NCI-H1930 (cell line): ENCODE measurements around the gene TMTC1.

Experiments
- DNase-seq, 2 experiments: peaks; one replicate each; lab custom pipeline; 2025; lab: John Stamatoyannopoulos, UW

TMTC1 gene

DNA sequence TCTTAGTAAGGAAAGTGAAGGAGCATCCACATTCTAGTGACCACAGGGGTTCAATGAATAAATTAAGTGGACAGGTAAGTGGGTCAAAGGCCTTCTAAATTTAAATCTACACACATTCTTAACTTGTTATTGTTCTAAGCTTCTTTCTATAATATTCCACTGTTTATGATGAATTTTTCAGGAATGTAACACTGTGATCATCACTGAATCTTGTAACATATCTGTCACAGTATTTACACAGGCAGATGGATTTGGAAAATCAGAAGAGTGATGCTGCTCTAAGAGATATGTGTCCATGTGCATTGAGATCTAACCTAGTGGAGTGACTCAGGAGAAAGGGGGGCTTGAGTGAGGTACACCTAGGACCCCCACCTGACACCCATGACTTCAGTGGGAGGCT, 170.8 kb downstream of the TMTC1 start:
- no peak for DNase-seq

GRCh38 chr12:29611906-29612305, 171.8 kb downstream of the TMTC1 start:
- DNase-seq = no peak

- no peak for DNase-seq
Measured at GRCh38 chr12:29610473-29611170, 173.1 kb downstream of the TMTC1 start.

DNA sequence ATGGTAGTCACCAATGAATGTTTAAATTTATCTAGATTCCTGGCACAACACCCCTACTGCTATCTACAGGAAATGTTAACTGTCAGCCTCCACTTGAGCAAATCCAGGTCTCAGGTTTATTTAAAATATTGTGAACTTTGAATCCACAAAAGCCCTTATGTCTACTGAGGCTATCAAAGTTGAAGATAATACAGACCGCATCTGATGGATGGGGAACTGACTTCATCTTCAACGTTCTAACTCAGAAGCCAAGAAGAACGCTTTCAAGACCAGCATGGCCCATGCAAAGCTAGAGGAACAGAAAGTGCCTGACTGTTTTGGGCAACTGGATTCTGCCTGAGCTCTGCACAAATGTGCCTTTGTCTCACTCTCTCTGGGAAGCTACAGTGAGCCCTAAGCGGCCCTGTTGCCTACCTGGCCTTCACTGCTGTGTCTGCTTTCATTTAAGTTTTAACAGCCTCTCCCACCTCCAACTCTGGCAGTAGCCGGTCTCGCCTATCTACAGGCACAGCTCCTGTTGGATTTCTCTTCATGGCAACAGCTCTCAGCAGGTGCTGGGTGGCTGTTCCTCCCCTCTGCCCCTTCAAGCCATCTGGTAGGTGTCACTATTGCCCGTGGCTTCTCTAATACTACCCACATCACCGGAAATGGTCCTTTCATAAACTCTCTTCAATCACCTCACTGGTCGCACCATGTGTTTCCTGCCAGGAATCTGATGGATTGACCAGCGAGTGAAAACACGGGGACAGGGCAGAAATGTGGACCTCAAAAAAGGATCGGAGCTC, 174.1 kb downstream of the TMTC1 start:
- no peak for DNase-seq

DNA sequence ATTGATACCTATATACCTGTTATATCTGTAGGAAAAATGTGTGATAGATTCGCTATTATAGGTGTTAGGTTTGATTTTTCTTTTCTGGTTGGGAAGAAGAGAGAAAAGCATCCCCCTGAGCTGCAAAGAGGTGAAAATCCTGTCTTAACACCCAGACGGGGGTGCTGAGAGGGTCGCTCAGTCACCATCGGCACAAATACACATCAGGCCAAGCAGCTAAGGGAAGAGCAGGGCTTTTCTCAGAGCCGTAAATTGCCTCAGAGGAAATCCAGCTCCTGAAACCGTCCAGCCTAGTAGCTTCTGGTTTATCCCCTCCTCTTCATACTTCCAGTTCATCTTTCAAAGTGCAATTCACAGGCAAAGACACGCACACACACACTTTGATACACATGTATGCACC, 175.2 kb downstream of the TMTC1 start:
- no peak for DNase-seq

DNA sequence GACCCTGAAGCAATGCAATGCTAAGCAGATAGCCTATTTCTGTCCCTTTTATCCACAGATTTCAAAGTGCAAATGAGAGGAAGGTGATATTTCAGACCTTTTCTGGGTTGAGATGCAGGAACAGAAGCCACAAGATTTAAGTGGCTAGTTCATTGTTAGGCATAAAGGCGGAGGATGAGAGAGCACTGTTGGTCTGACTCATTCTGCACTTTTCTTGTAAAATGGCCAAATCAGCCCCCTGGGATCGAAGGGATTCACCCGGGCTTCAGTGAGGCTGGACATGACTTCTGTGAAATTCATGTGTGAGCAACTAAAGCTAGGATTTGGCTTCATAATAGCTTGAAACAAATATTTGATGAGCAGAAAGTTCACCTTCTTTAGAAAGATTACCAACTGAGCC, 184.4 kb downstream of the TMTC1 start:
- no peak for DNase-seq

GRCh38 chr12:29595071-29595755, 188.5 kb downstream of the TMTC1 start:
- DNase-seq = no peak

GRCh38 chr12:29593001-29593400, 190.7 kb downstream of the TMTC1 start:
- no peak for DNase-seq

GRCh38 chr12:29591140-29592020, 192.4 kb downstream of the TMTC1 start:
- no peak for DNase-seq

DNA sequence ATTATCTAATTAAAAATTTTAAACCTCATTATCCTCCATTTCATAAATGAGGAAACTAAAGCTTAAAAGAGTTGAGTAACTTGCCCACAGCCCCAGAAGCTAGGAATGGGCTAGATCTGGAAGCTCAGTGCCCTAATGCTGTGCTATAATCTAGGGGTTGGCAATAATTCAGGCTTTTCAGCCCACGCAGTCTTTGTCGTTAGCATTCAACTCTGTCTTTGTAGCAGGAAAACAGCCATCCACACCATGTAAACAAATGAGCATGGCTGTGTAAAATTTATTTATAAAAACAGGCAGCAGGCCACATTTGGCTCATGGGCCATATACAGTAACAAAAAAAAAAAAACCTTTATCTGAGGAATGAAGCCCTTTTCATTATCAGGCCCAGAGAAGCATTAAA, 193.9 kb downstream of the TMTC1 start:
- no peak for DNase-seq

DNA sequence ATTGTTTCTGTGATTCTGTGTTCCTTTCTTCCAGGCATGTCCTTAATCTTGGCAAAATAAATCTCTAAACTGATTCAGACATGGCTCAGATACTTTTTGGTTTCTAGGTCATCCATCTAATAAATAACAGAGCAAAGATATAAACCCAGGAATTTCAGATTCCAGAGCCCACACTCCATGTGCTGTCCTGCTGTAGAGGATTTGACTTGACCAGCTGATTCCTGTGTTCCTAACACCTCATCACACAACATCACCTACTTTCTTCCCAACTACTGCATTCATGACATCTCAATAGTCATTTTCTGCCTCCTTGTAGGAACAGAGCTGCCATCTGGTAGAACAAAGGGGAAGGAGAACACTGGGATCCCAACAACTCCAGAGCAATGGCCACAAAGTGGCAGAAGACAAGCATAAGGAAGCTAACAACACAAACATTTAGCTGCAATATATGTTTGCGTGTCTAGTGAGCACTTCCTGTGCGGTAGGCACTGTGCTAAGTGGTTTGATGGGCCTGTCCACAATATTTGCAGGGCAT, 194.4 kb downstream of the TMTC1 start:
- DNase-seq = no peak

- no peak for DNase-seq
Measured at GRCh38 chr12:29582677-29583272, 201.0 kb downstream of the TMTC1 start.

DNA sequence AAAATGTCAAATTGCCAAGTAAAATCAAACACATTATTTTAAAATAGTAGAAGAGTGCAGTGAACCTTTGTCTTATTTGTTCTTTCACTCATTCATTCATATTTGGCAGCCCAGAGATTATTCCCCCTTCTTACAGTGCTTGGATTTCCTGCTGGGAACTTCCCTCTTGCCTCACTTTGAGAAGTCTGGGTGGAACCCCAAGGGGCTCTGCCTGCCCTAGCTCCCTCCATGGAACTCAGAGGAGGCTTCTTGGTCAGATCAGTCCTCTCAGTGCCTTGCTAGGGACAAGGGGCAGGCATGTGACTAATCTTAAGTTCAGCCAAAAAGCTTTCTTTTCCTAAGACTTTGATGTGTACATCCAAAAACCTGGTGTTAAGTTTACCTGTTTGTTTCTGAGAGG, 201.6 kb downstream of the TMTC1 start:
- no peak for DNase-seq

- no peak for DNase-seq
Measured at GRCh38 chr12:29581631-29582030, 202.1 kb downstream of the TMTC1 start.

DNA sequence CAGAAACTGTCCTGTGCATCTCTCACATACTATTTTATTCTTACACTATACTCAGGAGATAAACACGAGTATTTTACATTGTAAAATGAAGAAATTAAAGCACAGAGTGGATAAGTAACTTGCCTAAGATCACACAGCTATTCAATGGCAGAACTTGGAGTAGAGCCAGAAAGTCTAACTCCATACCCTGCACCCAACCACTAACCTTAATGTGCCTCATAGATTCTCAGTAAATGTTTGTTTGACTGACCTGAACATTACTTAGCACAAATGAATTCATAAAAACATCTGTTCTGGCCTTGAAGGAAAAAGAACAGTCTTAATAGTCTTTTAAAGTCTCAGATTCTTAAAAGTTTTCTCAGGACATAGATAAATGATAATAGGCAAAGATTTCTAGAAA, 202.8 kb downstream of the TMTC1 start:
- no peak for DNase-seq

GRCh38 chr12:29578731-29579130, 205.0 kb downstream of the TMTC1 start:
- DNase-seq = no peak

GRCh38 chr12:29578070-29578469, 205.7 kb downstream of the TMTC1 start:
- DNase-seq = no peak

GRCh38 chr12:29574500-29574899, 209.2 kb downstream of the TMTC1 start:
- DNase-seq = no peak

DNA sequence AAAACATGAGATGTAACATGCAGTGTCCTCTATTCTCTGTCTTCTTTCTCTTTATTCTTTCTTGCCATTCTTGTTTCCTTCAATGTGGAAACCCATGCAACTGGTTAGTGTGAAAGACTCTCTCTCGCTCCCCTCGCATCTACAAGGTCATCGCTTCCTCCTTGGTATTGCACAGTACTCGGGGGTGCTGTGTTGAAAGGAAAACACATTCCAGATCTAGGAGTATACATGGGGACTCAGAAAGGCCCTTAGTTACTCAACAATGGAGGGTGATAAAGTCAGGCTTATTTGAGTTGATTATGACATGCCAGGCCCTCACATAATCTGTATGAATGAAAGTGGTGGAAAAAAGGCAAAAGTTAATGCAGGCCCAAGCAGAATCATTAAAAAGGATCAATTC, 210.8 kb downstream of the TMTC1 start:
- no peak for DNase-seq

GRCh38 chr12:29572464-29572863, 211.3 kb downstream of the TMTC1 start:
- DNase-seq = no peak

GRCh38 chr12:29569132-29569757, 214.5 kb downstream of the TMTC1 start:
- no peak for DNase-seq
